Subcutaneous abdominal adipose tissue (tissue), 5 donors: ENCODE measurements around the gene PGLYRP4.

Source experiments
- H3K27ac ChIP-seq: one replicate; pipeline ENCODE4 v1.7.0; 2013; ENCODE audit warnings: low read depth, mild to moderate bottlenecking, inconsistent platforms, low read length, moderate library complexity
- H3K27me3 ChIP-seq, 5 donors: one replicate each; pipeline ENCODE4 v1.7.0; 2013; ENCODE audit warnings: low read length in 5 of 5, inconsistent platforms in 1 of 5; ENCODE audit not compliant: control insufficient read depth in 5 of 5, insufficient read depth in 4 of 5
- H3K36me3 ChIP-seq, 5 donors: one replicate each; pipeline ENCODE4 v1.7.0; 2013; ENCODE audit warnings: low read length in 5 of 5; ENCODE audit not compliant: control insufficient read depth in 5 of 5, insufficient read depth in 5 of 5
- H3K4me1 ChIP-seq, 5 donors: one replicate each; pipeline ENCODE4 v1.7.0; 2013; ENCODE audit warnings: low read length in 5 of 5, mild to moderate bottlenecking in 3 of 5, moderate library complexity in 1 of 5; ENCODE audit not compliant: control insufficient read depth in 5 of 5, insufficient read depth in 5 of 5
- H3K4me3 ChIP-seq, 5 donors: one replicate each; pipeline ENCODE4 v1.7.0; 2013; ENCODE audit warnings: low read length in 5 of 5, low read depth in 1 of 5
- H3K9ac ChIP-seq, 5 donors: one replicate each; pipeline ENCODE4 v1.7.0; 2013; ENCODE audit warnings: low read length in 5 of 5, mild to moderate bottlenecking in 4 of 5, moderate library complexity in 3 of 5
- H3K9me3 ChIP-seq, 5 donors: one replicate each; pipeline ENCODE4 v1.7.0; 2013; ENCODE audit warnings: low read length in 5 of 5; ENCODE audit not compliant: control insufficient read depth in 5 of 5
- donor health status: healthy.
- donor health status: healthy.
- donor health status: healthy.
- donor health status: healthy.
- donor health status: healthy.

Gene PGLYRP4

GRCh38 chr1:153348511-153349362 lies at the start of gene PGLYRP4:
Gene PGLYRP4 (minus strand): TSS chr1:153348841. CDS start chr1:153347932, 909 bp downstream.
- Histone ChIP-seq H3K4me3 (no peak within 1 kb of the TSS), H3K27ac (no peak within 1 kb of the TSS), H3K4me1 (no peaks in the 10 kb centered on the region)

GRCh38 chr1:153397924-153398651 lies 49.4 kb upstream of the PGLYRP4 start:
- H3K9me3 ChIP-seq: no peaks in the 10 kb centered on the region

More at GRCh38 chr1:153348511-153349362, at the start of gene PGLYRP4:
- Histone ChIP-seq H3K27me3 (peaks cover 15 to 52% (median 28%) of the 10 kb centered on the region in 5 donors), H3K9ac (no peak within 1 kb of the TSS), H3K36me3 (no peaks in the 10 kb centered on the region), H3K9me3 (no peaks in the 10 kb centered on the region)

GRCh38 chr1:153397051-153397923 lies 48.6 kb upstream of the PGLYRP4 start:
- Histone ChIP-seq H3K4me1 (no peaks in the 10 kb centered on the region), H3K9ac (no peak overlapping the region), H3K9me3 (no peaks in the 10 kb centered on the region), H3K27ac (no peak overlapping the region), H3K4me3 (no peak overlapping the region), H3K36me3 (no peaks in the 10 kb centered on the region), H3K27me3 (peaks cover 0 to 19% (median 14%) of the 10 kb centered on the region in 5 donors)

More at GRCh38 chr1:153397924-153398651, 49.4 kb upstream of the PGLYRP4 start:
- no peak overlapping the region for H3K27ac ChIP-seq
- no peak overlapping the region for H3K4me3 ChIP-seq
- no peak overlapping the region for H3K9ac ChIP-seq
- H3K27me3 ChIP-seq: peaks cover 0 to 19% (median 14%) of the 10 kb centered on the region in 5 donors
- no peaks in the 10 kb centered on the region for H3K36me3 ChIP-seq
- H3K4me1 ChIP-seq: no peaks in the 10 kb centered on the region

- no peaks in the 10 kb centered on the region for H3K4me1 ChIP-seq
- H3K9me3 ChIP-seq: no peaks in the 10 kb centered on the region
- H3K4me3 ChIP-seq: no peak overlapping the region
- H3K27ac ChIP-seq: no peak overlapping the region
- H3K27me3 ChIP-seq: peaks cover 0 to 19% (median 14%) of the 10 kb centered on the region in 5 donors
- no peak overlapping the region for H3K9ac ChIP-seq
- no peaks in the 10 kb centered on the region for H3K36me3 ChIP-seq
Observed at GRCh38 chr1:153396461-153396860, 47.8 kb upstream of the PGLYRP4 start.

GRCh38 chr1:153395776-153396175 lies 47.1 kb upstream of the PGLYRP4 start:
- no peaks in the 10 kb centered on the region for H3K9me3 ChIP-seq
- no peak overlapping the region for H3K9ac ChIP-seq
- H3K27ac ChIP-seq: no peak overlapping the region
- no peaks in the 10 kb centered on the region for H3K36me3 ChIP-seq
- H3K27me3 ChIP-seq: peaks cover 0 to 19% (median 14%) of the 10 kb centered on the region in 5 donors
- peaks cover 0 to 6% (median 4%) of the 10 kb centered on the region in 5 donors for H3K4me1 ChIP-seq
- no peak overlapping the region for H3K4me3 ChIP-seq

- H3K27me3 ChIP-seq: peaks cover 0 to 21% (median 14%) of the 10 kb centered on the region in 5 donors
Observed at GRCh38 chr1:153395136-153395685, 46.6 kb upstream of the PGLYRP4 start.

GRCh38 chr1:153394391-153394790 lies 45.8 kb upstream of the PGLYRP4 start:
- Histone ChIP-seq H3K4me1 (peaks cover 0 to 9% (median 8%) of the 10 kb centered on the region in 5 donors), H3K27ac (no peak overlapping the region), H3K36me3 (no peaks in the 10 kb centered on the region), H3K9me3 (no peaks in the 10 kb centered on the region), H3K9ac (no peak overlapping the region), H3K4me3 (no peak overlapping the region), H3K27me3 (peaks cover 0 to 21% (median 14%) of the 10 kb centered on the region in 5 donors)

More at GRCh38 chr1:153395136-153395685, 46.6 kb upstream of the PGLYRP4 start:
- H3K9me3 ChIP-seq: no peaks in the 10 kb centered on the region
- H3K9ac ChIP-seq: no peak overlapping the region
- no peaks in the 10 kb centered on the region for H3K36me3 ChIP-seq
- no peak overlapping the region for H3K27ac ChIP-seq
- no peak overlapping the region for H3K4me3 ChIP-seq
- peaks cover 0 to 9% (median 8%) of the 10 kb centered on the region in 5 donors for H3K4me1 ChIP-seq

GRCh38 chr1:153393926-153394325 lies 45.3 kb upstream of the PGLYRP4 start:
- H3K27me3 ChIP-seq: peaks cover 0 to 21% (median 14%) of the 10 kb centered on the region in 5 donors
- H3K4me1 ChIP-seq: peaks cover 0 to 9% (median 8%) of the 10 kb centered on the region in 5 donors
- no peak overlapping the region for H3K9ac ChIP-seq
- H3K4me3 ChIP-seq: no peak overlapping the region
- H3K9me3 ChIP-seq: no peaks in the 10 kb centered on the region
- H3K36me3 ChIP-seq: no peaks in the 10 kb centered on the region
- H3K27ac ChIP-seq: no peak overlapping the region

GRCh38 chr1:153392822-153393221 lies 44.2 kb upstream of the PGLYRP4 start:
- Histone ChIP-seq H3K27me3 (peaks cover 0 to 19% (median 14%) of the 10 kb centered on the region in 5 donors), H3K27ac (no peak overlapping the region), H3K36me3 (no peaks in the 10 kb centered on the region)

More at GRCh38 chr1:153392822-153393221, 44.2 kb upstream of the PGLYRP4 start:
- Histone ChIP-seq H3K9ac (no peak overlapping the region), H3K9me3 (no peaks in the 10 kb centered on the region), H3K4me1 (peaks cover 0 to 9% (median 8%) of the 10 kb centered on the region in 5 donors), H3K4me3 (no peak overlapping the region)
